ENCODE measurements around the gene LIPJ. TPM values are rescaled to one million over a fixed set of nuclear protein-coding genes. Genes with fewer than 3 reads are reported as not detected.
A peak's percentile ranks its signal among the peaks of the same experiment; 100 is the strongest.

The LIPJ gene
- total RNA-seq, 2 donors from 2014 or later, result not detected

- H3K27me3 ChIP-seq (ENCODE audit: control insufficient read depth, insufficient read depth, low read length, poor library complexity, severe bottlenecking), result no peaks in the 10 kb centered on the region
- no peak overlapping the region for H3K4me3 ChIP-seq (ENCODE audit: low read length)
- H3K9me3 ChIP-seq (ENCODE audit: control insufficient read depth, low read length), result no peaks in the 10 kb centered on the region
- Mint-ChIP-seq H3K4me1 (no peaks in the 10 kb centered on the region), H3K4me3 (no peak overlapping the region), H3K36me3 (ENCODE audit: low read depth) (no peaks in the 10 kb centered on the region), H3K27ac (no peak overlapping the region), H3K9me3 (no peaks in the 10 kb centered on the region), H3K27me3 (ENCODE audit: insufficient read depth) (no peaks in the 10 kb centered on the region)
- H3K9ac ChIP-seq (ENCODE audit: extremely low read depth, low read length, poor library complexity, severe bottlenecking), result no peak overlapping the region
- 37% methylated on average over 1 of the region's 1 CpG; no CpG with 5 or more reads in 1 of the 2 experiments for WGBS, 2 experiments (ENCODE audit: insufficient coverage in 1 of 2, insufficient read length in 1 of 2)
- H3K4me1 ChIP-seq (ENCODE audit: control insufficient read depth, insufficient read depth, low read length), result no peaks in the 10 kb centered on the region
- no peak for DNase-seq
- no peak overlapping the region for H3K27ac ChIP-seq (ENCODE audit: low read depth, low read length)
- H3K36me3 ChIP-seq (ENCODE audit: control insufficient read depth, insufficient read depth, low read length), result no peaks in the 10 kb centered on the region
- TF ChIP-seq, protein P1, sequence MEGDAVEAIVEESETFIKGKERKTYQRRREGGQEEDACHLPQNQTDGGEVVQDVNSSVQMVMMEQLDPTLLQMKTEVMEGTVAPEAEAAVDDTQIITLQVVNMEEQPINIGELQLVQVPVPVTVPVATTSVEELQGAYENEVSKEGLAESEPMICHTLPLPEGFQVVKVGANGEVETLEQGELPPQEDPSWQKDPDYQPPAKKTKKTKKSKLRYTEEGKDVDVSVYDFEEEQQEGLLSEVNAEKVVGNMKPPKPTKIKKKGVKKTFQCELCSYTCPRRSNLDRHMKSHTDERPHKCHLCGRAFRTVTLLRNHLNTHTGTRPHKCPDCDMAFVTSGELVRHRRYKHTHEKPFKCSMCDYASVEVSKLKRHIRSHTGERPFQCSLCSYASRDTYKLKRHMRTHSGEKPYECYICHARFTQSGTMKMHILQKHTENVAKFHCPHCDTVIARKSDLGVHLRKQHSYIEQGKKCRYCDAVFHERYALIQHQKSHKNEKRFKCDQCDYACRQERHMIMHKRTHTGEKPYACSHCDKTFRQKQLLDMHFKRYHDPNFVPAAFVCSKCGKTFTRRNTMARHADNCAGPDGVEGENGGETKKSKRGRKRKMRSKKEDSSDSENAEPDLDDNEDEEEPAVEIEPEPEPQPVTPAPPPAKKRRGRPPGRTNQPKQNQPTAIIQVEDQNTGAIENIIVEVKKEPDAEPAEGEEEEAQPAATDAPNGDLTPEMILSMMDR (conservative IDR thresholded peaks at IDR 0.05), result peak; percentile 57
These were observed 21.5 kb upstream of the LIPJ start for GRCh38 chr10:88565072-88565471.

DNA sequence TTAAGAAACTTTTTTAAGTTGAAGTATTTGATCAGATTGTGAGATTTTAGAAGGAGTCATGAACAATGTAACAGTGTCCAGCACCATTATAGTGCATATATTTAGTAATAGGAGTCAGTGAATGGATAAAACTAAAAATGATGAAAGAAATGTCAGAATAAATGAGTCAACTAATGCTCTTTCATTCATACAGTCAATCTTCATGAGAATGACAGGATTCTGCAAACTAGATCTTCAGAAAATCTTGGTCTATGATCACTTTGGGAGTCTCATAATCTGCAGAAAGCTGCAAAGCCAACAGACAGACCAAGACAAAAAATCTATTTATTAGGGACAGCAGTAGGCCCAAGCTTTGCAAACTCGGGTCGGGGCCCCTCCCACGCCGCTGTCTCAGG, 4.2 kb upstream of the LIPJ start:
- TF ChIP-seq, protein P1 (conservative IDR thresholded peaks at IDR 0.05), result no peak
- no peak overlapping the region for H3K9ac ChIP-seq (ENCODE audit: extremely low read depth, low read length, poor library complexity, severe bottlenecking)
- H3K9me3 Mint-ChIP-seq, result no peaks in the 10 kb centered on the region
- peaks cover 23% of the 10 kb centered on the region for H3K27me3 Mint-ChIP-seq (ENCODE audit: insufficient read depth)
- H3K36me3 ChIP-seq (ENCODE audit: control insufficient read depth, insufficient read depth, low read length), result no peaks in the 10 kb centered on the region
- H3K4me3 ChIP-seq (ENCODE audit: low read length), result peak overlapping the region; percentile 71
- H3K27me3 ChIP-seq (ENCODE audit: control insufficient read depth, insufficient read depth, low read length, poor library complexity, severe bottlenecking), result no peaks in the 10 kb centered on the region
- no peak for DNase-seq
- no peak overlapping the region for H3K27ac ChIP-seq (ENCODE audit: low read depth, low read length)
- no peaks in the 10 kb centered on the region for H3K9me3 ChIP-seq (ENCODE audit: control insufficient read depth, low read length)
- peak overlapping the region; percentile 74 for H3K4me3 Mint-ChIP-seq
- H3K27ac Mint-ChIP-seq, result no peak overlapping the region
- no peaks in the 10 kb centered on the region for H3K4me1 Mint-ChIP-seq
- WGBS, 2 experiments (ENCODE audit: insufficient coverage in 1 of 2, insufficient read length in 1 of 2), result 29% methylated on average over 4 of the region's 4 CpGs; no CpG with 5 or more reads in 1 of the 2 experiments
- no peaks in the 10 kb centered on the region for H3K4me1 ChIP-seq (ENCODE audit: control insufficient read depth, insufficient read depth, low read length)
- no peaks in the 10 kb centered on the region for H3K36me3 Mint-ChIP-seq (ENCODE audit: low read depth)

- no peaks in the 10 kb centered on the region for H3K4me1 ChIP-seq (ENCODE audit: control insufficient read depth, insufficient read depth, low read length)
- peak within 1 kb of the TSS; percentile 91 for H3K27ac Mint-ChIP-seq
- WGBS, 2 experiments (ENCODE audit: insufficient coverage in 1 of 2, insufficient read length in 1 of 2), result 19% methylated on average over 32 to 63 of the region's 63 CpGs
- H3K36me3 Mint-ChIP-seq (ENCODE audit: low read depth), result no peaks in the 10 kb centered on the region
- TF ChIP-seq, protein P1 (conservative IDR thresholded peaks at IDR 0.05), result peak; percentile 97
- H3K4me1 Mint-ChIP-seq, result no peaks in the 10 kb centered on the region
- peaks cover 23% of the 10 kb centered on the region for H3K27me3 Mint-ChIP-seq (ENCODE audit: insufficient read depth)
- peak within 1 kb of the TSS; percentile 48 for H3K9ac ChIP-seq (ENCODE audit: extremely low read depth, low read length, poor library complexity, severe bottlenecking)
- H3K4me3 Mint-ChIP-seq, result peak within 1 kb of the TSS; percentile 74
- H3K4me3 ChIP-seq (ENCODE audit: low read length), result peak within 1 kb of the TSS; percentile 71
- DNase-seq, result peak; percentile 88
- H3K27me3 ChIP-seq (ENCODE audit: control insufficient read depth, insufficient read depth, low read length, poor library complexity, severe bottlenecking), result no peaks in the 10 kb centered on the region
- H3K36me3 ChIP-seq (ENCODE audit: control insufficient read depth, insufficient read depth, low read length), result no peaks in the 10 kb centered on the region
- no peaks in the 10 kb centered on the region for H3K9me3 Mint-ChIP-seq
- H3K9me3 ChIP-seq (ENCODE audit: control insufficient read depth, low read length), result no peaks in the 10 kb centered on the region
- H3K27ac ChIP-seq (ENCODE audit: low read depth, low read length), result no peak within 1 kb of the TSS
These were observed 3.6 kb upstream of the LIPJ start, which contains the start of gene RNLS for GRCh38 chr10:88582806-88583583. Gene RNLS (minus strand): TSS chr10:88583318.

All from endodermal cell (in vitro differentiated cells).